ENCODE measurements around the gene NT5E.

- TF ChIP-seq CTCF (IDR thresholded peaks at IDR 0.05; ENCODE audit: low read length) (no peak), EZH2 (optimal IDR thresholded peaks at IDR 0.05; ENCODE audit: low read depth, low read length) (no peak), EZH2phosphoT487 (IDR thresholded peaks at IDR 0.05; ENCODE audit: low read length) (no peak)
Measured at GRCh38 chr6:85435851-85436250, 14.0 kb upstream of the NT5E start.
